ENCODE measurements around the gene RHO. TPM values are rescaled to one million over a fixed set of nuclear protein-coding genes. Genes with fewer than 3 reads are reported as not detected.

RHO gene
- polyA plus RNA-seq, 1 of the 3 experiments (the other 2 are of a cell fraction) = not detected

DNA sequence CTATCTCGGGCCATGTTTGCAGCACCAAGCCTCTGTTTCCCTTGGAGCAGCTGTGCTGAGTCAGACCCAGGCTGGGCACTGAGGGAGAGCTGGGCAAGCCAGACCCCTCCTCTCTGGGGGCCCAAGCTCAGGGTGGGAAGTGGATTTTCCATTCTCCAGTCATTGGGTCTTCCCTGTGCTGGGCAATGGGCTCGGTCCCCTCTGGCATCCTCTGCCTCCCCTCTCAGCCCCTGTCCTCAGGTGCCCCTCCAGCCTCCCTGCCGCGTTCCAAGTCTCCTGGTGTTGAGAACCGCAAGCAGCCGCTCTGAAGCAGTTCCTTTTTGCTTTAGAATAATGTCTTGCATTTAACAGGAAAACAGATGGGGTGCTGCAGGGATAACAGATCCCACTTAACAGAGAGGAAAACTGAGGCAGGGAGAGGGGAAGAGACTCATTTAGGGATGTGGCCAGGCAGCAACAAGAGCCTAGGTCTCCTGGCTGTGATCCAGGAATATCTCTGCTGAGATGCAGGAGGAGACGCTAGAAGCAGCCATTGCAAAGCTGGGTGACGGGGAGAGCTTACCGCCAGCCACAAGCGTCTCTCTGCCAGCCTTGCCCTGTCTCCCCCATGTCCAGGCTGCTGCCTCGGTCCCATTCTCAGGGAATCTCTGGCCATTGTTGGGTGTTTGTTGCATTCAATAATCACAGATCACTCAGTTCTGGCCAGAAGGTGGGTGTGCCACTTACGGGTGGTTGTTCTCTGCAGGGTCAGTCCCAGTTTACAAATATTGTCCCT lies 1.2 kb downstream of the RHO start:
- no peak overlapping the region for H3K9ac ChIP-seq
- no peak overlapping the region for H3K27ac ChIP-seq (ENCODE audit: low read depth in 2 of 2, low read length in 1 of 2)
- no peak for DNase-seq
- H3K9me3 ChIP-seq = no peaks in the 10 kb centered on the region
- no peaks in the 10 kb centered on the region for H3K36me3 ChIP-seq (replicated peaks in 1 of 2; ENCODE audit: control insufficient read depth in 1 of 2, insufficient read depth in 2 of 2, low read length in 1 of 2)
- H3F3A ChIP-seq (replicated peaks; ENCODE audit: insufficient read depth) = no peaks in the 10 kb centered on the region
- no peaks in the 10 kb centered on the region for H3K79me2 ChIP-seq (ENCODE audit: insufficient read depth)
- no peak overlapping the region for H3K4me2 ChIP-seq
- no peaks in the 10 kb centered on the region; a peak in 1 of 4 replicates for H3K4me1 ChIP-seq (ENCODE audit: control insufficient read depth in 1 of 2, insufficient read depth in 2 of 2, low read depth in 1 of 2, low read length in 1 of 2)
- no peak for TF ChIP-seq RFX5 (IDR thresholded peaks at IDR 0.05; ENCODE audit: low read length)
- no peak for TF ChIP-seq FOXJ3 (CRISPR knock-in tag; IDR thresholded peaks at IDR 0.05)
- no peak for TF ChIP-seq TAF1 (IDR thresholded peaks at IDR 0.05; ENCODE audit: borderline replicate concordance, low read depth, low read length)
- TF ChIP-seq JUND (IDR thresholded peaks at IDR 0.05) = no peak
- TF ChIP-seq CHD2 (IDR thresholded peaks at IDR 0.05; ENCODE audit: low read length, partially characterized antibody) = no peak
- no peak for TF ChIP-seq SIN3A (IDR thresholded peaks at IDR 0.05; ENCODE audit: borderline replicate concordance, low read depth, low read length)
- TF ChIP-seq EZH2phosphoT487 (IDR thresholded peaks at IDR 0.05; ENCODE audit: borderline replicate concordance, low read depth) = no peak
- no peaks in the 10 kb centered on the region for H3K27me3 ChIP-seq (ENCODE audit: insufficient read depth)
- ChIA-PET POLR2A (no interaction called here), CTCF (no interaction called here)
- H3K9me2 ChIP-seq = no peaks in the 10 kb centered on the region
- no peaks in the 10 kb centered on the region for H4K20me1 ChIP-seq (ENCODE audit: insufficient read depth)
- H3K4me3 ChIP-seq (ENCODE audit: low read depth in 2 of 2, low read length in 1 of 2) = no peak overlapping the region
- 95% methylated on average over 7 of the region's 12 CpGs for WGBS (ENCODE audit: low lambda C conversion rate)
- H2AFZ ChIP-seq (ENCODE audit: low read depth) = no peak overlapping the region

DNA sequence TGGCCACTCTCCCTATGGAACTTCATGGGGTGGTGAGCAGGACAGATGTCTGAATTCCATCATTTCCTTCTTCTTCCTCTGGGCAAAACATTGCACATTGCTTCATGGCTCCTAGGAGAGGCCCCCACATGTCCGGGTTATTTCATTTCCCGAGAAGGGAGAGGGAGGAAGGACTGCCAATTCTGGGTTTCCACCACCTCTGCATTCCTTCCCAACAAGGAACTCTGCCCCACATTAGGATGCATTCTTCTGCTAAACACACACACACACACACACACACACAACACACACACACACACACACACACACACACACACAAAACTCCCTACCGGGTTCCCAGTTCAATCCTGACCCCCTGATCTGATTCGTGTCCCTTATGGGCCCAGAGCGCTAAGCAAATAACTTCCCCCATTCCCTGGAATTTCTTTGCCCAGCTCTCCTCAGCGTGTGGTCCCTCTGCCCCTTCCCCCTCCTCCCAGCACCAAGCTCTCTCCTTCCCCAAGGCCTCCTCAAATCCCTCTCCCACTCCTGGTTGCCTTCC lies 1.9 kb downstream of the RHO start:
- ChIA-PET POLR2A (no interaction called here), CTCF (no interaction called here)
- no peak overlapping the region for H3K4me3 ChIP-seq (ENCODE audit: low read depth in 2 of 2, low read length in 1 of 2)
- no peak overlapping the region for H3K4me2 ChIP-seq
- H3K27ac ChIP-seq (ENCODE audit: low read depth in 2 of 2, low read length in 1 of 2) = no peak overlapping the region
- no peaks in the 10 kb centered on the region for H3K36me3 ChIP-seq (replicated peaks in 1 of 2; ENCODE audit: control insufficient read depth in 1 of 2, insufficient read depth in 2 of 2, low read length in 1 of 2)
- DNase-seq = no peak
- H3K27me3 ChIP-seq (ENCODE audit: insufficient read depth) = no peaks in the 10 kb centered on the region
- no peaks in the 10 kb centered on the region for H3K9me3 ChIP-seq
- TF ChIP-seq, protein P1, sequence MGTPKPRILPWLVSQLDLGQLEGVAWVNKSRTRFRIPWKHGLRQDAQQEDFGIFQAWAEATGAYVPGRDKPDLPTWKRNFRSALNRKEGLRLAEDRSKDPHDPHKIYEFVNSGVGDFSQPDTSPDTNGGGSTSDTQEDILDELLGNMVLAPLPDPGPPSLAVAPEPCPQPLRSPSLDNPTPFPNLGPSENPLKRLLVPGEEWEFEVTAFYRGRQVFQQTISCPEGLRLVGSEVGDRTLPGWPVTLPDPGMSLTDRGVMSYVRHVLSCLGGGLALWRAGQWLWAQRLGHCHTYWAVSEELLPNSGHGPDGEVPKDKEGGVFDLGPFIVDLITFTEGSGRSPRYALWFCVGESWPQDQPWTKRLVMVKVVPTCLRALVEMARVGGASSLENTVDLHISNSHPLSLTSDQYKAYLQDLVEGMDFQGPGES (IDR thresholded peaks at IDR 0.05; ENCODE audit: low read depth, low read length) = no peak
- TF ChIP-seq, protein P2, sequence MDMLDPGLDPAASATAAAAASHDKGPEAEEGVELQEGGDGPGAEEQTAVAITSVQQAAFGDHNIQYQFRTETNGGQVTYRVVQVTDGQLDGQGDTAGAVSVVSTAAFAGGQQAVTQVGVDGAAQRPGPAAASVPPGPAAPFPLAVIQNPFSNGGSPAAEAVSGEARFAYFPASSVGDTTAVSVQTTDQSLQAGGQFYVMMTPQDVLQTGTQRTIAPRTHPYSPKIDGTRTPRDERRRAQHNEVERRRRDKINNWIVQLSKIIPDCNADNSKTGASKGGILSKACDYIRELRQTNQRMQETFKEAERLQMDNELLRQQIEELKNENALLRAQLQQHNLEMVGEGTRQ (IDR thresholded peaks at IDR 0.05; ENCODE audit: borderline replicate concordance, low read depth, low read length) = no peak
- no peak for TF ChIP-seq EZH2phosphoT487 (IDR thresholded peaks at IDR 0.05; ENCODE audit: borderline replicate concordance, low read depth)
- TF ChIP-seq, protein P3, sequence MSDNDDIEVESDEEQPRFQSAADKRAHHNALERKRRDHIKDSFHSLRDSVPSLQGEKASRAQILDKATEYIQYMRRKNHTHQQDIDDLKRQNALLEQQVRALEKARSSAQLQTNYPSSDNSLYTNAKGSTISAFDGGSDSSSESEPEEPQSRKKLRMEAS (IDR thresholded peaks at IDR 0.05; ENCODE audit: low read depth) = no peak
- TF ChIP-seq FOSL2 (IDR thresholded peaks at IDR 0.05; ENCODE audit: borderline replicate concordance, low read depth) = no peak
- H4K20me1 ChIP-seq (ENCODE audit: insufficient read depth) = no peaks in the 10 kb centered on the region
- H3K4me1 ChIP-seq (ENCODE audit: control insufficient read depth in 1 of 2, insufficient read depth in 2 of 2, low read depth in 1 of 2, low read length in 1 of 2) = no peaks in the 10 kb centered on the region; a peak in 1 of 4 replicates
- no peaks in the 10 kb centered on the region for H3F3A ChIP-seq (replicated peaks; ENCODE audit: insufficient read depth)
- 50% methylated on average over 6 of the region's 6 CpGs for WGBS (ENCODE audit: low lambda C conversion rate)
- no peak overlapping the region for H2AFZ ChIP-seq (ENCODE audit: low read depth)
- H3K9me2 ChIP-seq = no peaks in the 10 kb centered on the region
- no peaks in the 10 kb centered on the region for H3K79me2 ChIP-seq (ENCODE audit: insufficient read depth)
- no peak overlapping the region for H3K9ac ChIP-seq
